Measurements from ENCODE around the gene MRPS27.
"Not testable (repeated sequence)": the region's sequence is repeated elsewhere in the genome, so short reads cannot be mapped to it uniquely, and the experiment has no call there.

Gene MRPS27

GRCh38 chr5:72325566-72326305 lies 5.7 kb upstream of the MRPS27 start:
- no peak for TF ChIP-seq CTCF (IDR thresholded peaks at IDR 0.05; ENCODE audit: low read depth, low read length)
- no peak for TF ChIP-seq MAX (IDR thresholded peaks at IDR 0.05; ENCODE audit: low read depth, low read length)
- no peak for TF ChIP-seq POLR2A (IDR thresholded peaks at IDR 0.05; ENCODE audit: extremely low read depth, insufficient read length)
- no peak for TF ChIP-seq MYC (IDR thresholded peaks at IDR 0.05; ENCODE audit: low read depth, low read length)
- no peak for DNase-seq (ENCODE audit: low read depth)
- no peak overlapping the region for H3K4me3 ChIP-seq (ENCODE audit: low read depth, low read length)

GRCh38 chr5:72324189-72324825 lies 4.3 kb upstream of the MRPS27 start:
- no peak for DNase-seq (ENCODE audit: low read depth)

GRCh38 chr5:72319435-72319975 lies 535 bp downstream of the MRPS27 start:
- DNase-seq (ENCODE audit: low read depth), result not testable (repeated sequence)
- H3K4me3 ChIP-seq (ENCODE audit: low read depth, low read length), result peak overlapping the region; percentile 83

More at GRCh38 chr5:72324189-72324825, 4.3 kb upstream of the MRPS27 start:
- H3K4me3 ChIP-seq (ENCODE audit: low read depth, low read length), result no peak overlapping the region
- no peak for TF ChIP-seq MAX (IDR thresholded peaks at IDR 0.05; ENCODE audit: low read depth, low read length)
- no peak for TF ChIP-seq POLR2A (IDR thresholded peaks at IDR 0.05; ENCODE audit: extremely low read depth, insufficient read length)
- no peak for TF ChIP-seq MYC (IDR thresholded peaks at IDR 0.05; ENCODE audit: low read depth, low read length)
- TF ChIP-seq CTCF (IDR thresholded peaks at IDR 0.05; ENCODE audit: low read depth, low read length), result no peak

GRCh38 chr5:72314571-72315172 lies 5.4 kb downstream of the MRPS27 start:
- H3K4me3 ChIP-seq (ENCODE audit: low read depth, low read length), result no peak overlapping the region
- TF ChIP-seq MAX (IDR thresholded peaks at IDR 0.05; ENCODE audit: low read depth, low read length) (no peak), MYC (IDR thresholded peaks at IDR 0.05; ENCODE audit: low read depth, low read length) (no peak), POLR2A (IDR thresholded peaks at IDR 0.05; ENCODE audit: extremely low read depth, insufficient read length) (no peak), CTCF (IDR thresholded peaks at IDR 0.05; ENCODE audit: low read depth, low read length) (no peak)
- DNase-seq (ENCODE audit: low read depth), result peak; percentile 36

- H3K4me3 ChIP-seq (ENCODE audit: low read depth, low read length), result no peak overlapping the region
- no peak for DNase-seq (ENCODE audit: low read depth)
- TF ChIP-seq MAX (IDR thresholded peaks at IDR 0.05; ENCODE audit: low read depth, low read length) (no peak), MYC (IDR thresholded peaks at IDR 0.05; ENCODE audit: low read depth, low read length) (no peak), CTCF (IDR thresholded peaks at IDR 0.05; ENCODE audit: low read depth, low read length) (no peak), POLR2A (IDR thresholded peaks at IDR 0.05; ENCODE audit: extremely low read depth, insufficient read length) (no peak)
Observed at GRCh38 chr5:72313141-72313540, 6.9 kb downstream of the MRPS27 start.

- H3K4me3 ChIP-seq (ENCODE audit: low read depth, low read length), result no peak overlapping the region
- TF ChIP-seq MYC (IDR thresholded peaks at IDR 0.05; ENCODE audit: low read depth, low read length), result no peak
- no peak for TF ChIP-seq MAX (IDR thresholded peaks at IDR 0.05; ENCODE audit: low read depth, low read length)
- no peak for TF ChIP-seq POLR2A (IDR thresholded peaks at IDR 0.05; ENCODE audit: extremely low read depth, insufficient read length)
- TF ChIP-seq CTCF (IDR thresholded peaks at IDR 0.05; ENCODE audit: low read depth, low read length), result no peak
Observed at GRCh38 chr5:72308853-72309191, 11.2 kb downstream of the MRPS27 start.

More at GRCh38 chr5:72308853-72309191, 11.2 kb downstream of the MRPS27 start:
- no peak for DNase-seq (ENCODE audit: low read depth)
